GM10248 (cell line): ENCODE results near the gene CFAP91.

Experiments
- CTCF ChIA-PET: fragments of 300-600 bp; sonication (Branson Sonifier 250); formaldehyde crosslinking; extraction: SDS; loops from one replicate; lab custom pipeline; 2021; ENCODE audit warnings: antibody characterized with exemption; lab: Yijun Ruan, JAX
- POLR2A ChIA-PET: fragments of 350-650 bp; sonication (Branson Sonifier 250); formaldehyde crosslinking; extraction: SDS; loops from one replicate; lab custom pipeline; 2020; ENCODE audit warnings: antibody characterized with exemption; lab: Yijun Ruan, JAX
- DNase-seq: peaks from one replicate; pipeline ENCODE4 v3.0.0; 2012; ENCODE audit errors: extremely low spot score
- CTCF ChIP-seq: IDR thresholded peaks from 2 replicates; pipeline ENCODE4 v1.5.1; 2012; ENCODE audit warnings: mild to moderate bottlenecking, low read depth; ENCODE audit errors: extremely low read depth, missing control alignments, control extremely low read depth

The CFAP91 gene

GRCh38 chr3:119745942-119746341 is 43.1 kb downstream of the CFAP91 start:
- no peak for TF ChIP-seq CTCF
- DNase-seq: no peak
- CTCF ChIA-PET: interaction anchor here (0.9 to 2.2 kb wide), 3 partner anchors 9 to 22 kb away, joined by 3 to 7 read pairs (median 3); no protein-coding TSS in a partner anchor
- POLR2A ChIA-PET: no interaction called here

- TF ChIP-seq CTCF: no peak
- CTCF ChIA-PET: interaction anchor here (0.9 to 1.3 kb wide), 4 partner anchors 9 to 22 kb away, joined by 3 to 6 read pairs (median 4); no protein-coding TSS in a partner anchor
- DNase-seq: no peak
- POLR2A ChIA-PET: no interaction called here
Measured at GRCh38 chr3:119746423-119746822, 43.6 kb downstream of the CFAP91 start.

- DNase-seq: no peak
- POLR2A ChIA-PET: no interaction called here
- TF ChIP-seq CTCF: no peak
- CTCF ChIA-PET: interaction anchor here (1.1 to 1.8 kb wide), 5 partner anchors 10 to 74 kb away, joined by 3 to 6 read pairs (median 4); no protein-coding TSS in a partner anchor
Measured at GRCh38 chr3:119747357-119747756, 44.5 kb downstream of the CFAP91 start.

GRCh38 chr3:119748991-119749390 is 46.2 kb downstream of the CFAP91 start:
- ChIA-PET CTCF (interaction anchor here (1.8 kb wide), 1 partner anchor 16 kb away, joined by 5 read pairs; no protein-coding TSS in a partner anchor), POLR2A (no interaction called here)
- no peak for DNase-seq
- no peak for TF ChIP-seq CTCF

- POLR2A ChIA-PET: no interaction called here
- CTCF ChIA-PET: interaction anchor here (1.0 to 2.3 kb wide), 5 partner anchors 10 to 30 kb away, joined by 3 to 13 read pairs (median 4); no protein-coding TSS in a partner anchor
- TF ChIP-seq CTCF: no peak
- no peak for DNase-seq
Measured at GRCh38 chr3:119751423-119751822, 48.6 kb downstream of the CFAP91 start.
